Measurements from ENCODE around the gene ZBTB9. TPM values are rescaled to one million over a fixed set of nuclear protein-coding genes. Genes with fewer than 3 reads are reported as not detected.
A peak's percentile ranks its signal among the peaks of the same experiment; 100 is the strongest.

The ZBTB9 gene
- total RNA-seq, 4 donors from 2014 or later: 0.70 to 5.0 (median 2.6) TPM; not detected in 1

- no peak for TF ChIP-seq CTCF (IDR thresholded peaks at IDR 0.05)
- TF ChIP-seq POLR2A (IDR thresholded peaks at IDR 0.05): no peak
- Histone ChIP-seq H3K27me3 (no peaks in the 10 kb centered on the region), H3K27ac (peak overlapping the region; percentile 1 to 87 (median 78)), H3K4me1 (peaks cover 0 to 55% (median 25%) of the 10 kb centered on the region in 4 donors), H3K9me3 (no peaks in the 10 kb centered on the region), H3K36me3 (peaks cover 0 to 4% (median 0%) of the 10 kb centered on the region in 3 donors), H3K4me3 (no peak overlapping the region)
- peak in 1 of 3 donors; percentile 55 for DNase-seq
Observed at GRCh38 chr6:33430334-33430733, 24.0 kb upstream of the ZBTB9 start.

DNA sequence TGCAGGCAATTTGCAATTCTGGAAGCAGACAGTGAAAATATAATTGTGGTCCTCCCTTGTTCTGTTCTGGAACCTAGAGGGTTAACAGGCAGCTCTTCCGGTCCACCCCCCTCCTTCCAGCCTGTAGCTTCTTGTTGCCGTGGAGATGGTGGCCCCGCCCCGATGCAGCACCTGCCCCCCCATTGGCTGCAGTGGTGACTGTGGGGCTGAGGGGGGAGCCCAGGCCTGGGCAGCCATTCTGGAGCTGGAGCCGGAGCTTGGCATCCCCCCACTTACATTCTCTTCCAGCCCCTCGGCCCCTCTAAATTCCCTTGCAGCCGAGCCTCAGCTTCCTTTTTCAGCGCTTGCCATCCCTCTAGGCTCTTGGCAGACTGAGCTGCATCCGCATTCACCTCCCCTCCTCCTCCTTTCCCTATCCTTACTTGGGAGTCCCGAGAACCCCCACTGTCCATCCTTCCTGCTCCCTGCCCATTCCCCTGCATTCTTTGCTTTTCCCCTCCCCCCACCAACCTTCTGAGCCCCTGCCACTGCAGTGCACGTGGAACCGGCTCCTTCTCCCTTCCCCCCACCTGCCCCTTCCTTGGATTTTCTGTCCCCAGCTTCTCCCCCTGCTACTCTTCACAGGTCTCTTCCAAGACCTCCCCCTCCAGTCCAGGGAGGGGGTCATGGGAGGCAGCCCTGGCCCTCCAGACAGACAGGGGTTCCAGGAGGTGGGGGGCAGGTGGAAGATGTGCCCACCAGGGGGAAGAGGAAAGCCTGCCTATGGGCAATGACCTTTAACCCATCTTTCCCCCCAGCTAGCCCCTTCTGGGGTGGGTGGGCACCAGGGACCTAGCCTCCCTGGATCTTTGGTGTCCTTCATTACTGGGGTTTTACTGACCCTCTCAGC lies 23.1 kb upstream of the ZBTB9 start:
- H3K27ac ChIP-seq: peak overlapping the region in 2 of 4 donors; percentile 40 to 86
- H3K9me3 ChIP-seq: no peaks in the 10 kb centered on the region
- H3K4me3 ChIP-seq: peak overlapping the region in 3 of 4 donors; percentile 16 to 37 (median 28)
- H3K27me3 ChIP-seq: no peaks in the 10 kb centered on the region
- peaks cover 0 to 11% (median 0%) of the 10 kb centered on the region in 3 donors for H3K36me3 ChIP-seq
- TF ChIP-seq CTCF (IDR thresholded peaks at IDR 0.05) (no peak), POLR2A (IDR thresholded peaks at IDR 0.05) (no peak)
- DNase-seq: peak; percentile 64 to 88 (median 82)
- peaks cover 0 to 52% (median 24%) of the 10 kb centered on the region in 4 donors for H3K4me1 ChIP-seq

GRCh38 chr6:33431880-33432541 lies 22.4 kb upstream of the ZBTB9 start:
- peak in 1 of 3 donors; percentile 52 for DNase-seq
- Histone ChIP-seq H3K4me1 (peaks cover 0 to 44% (median 18%) of the 10 kb centered on the region in 4 donors), H3K36me3 (peaks cover 0 to 18% (median 0%) of the 10 kb centered on the region in 3 donors), H3K4me3 (peak overlapping the region in 1 of 4 donors; percentile 0), H3K27me3 (no peaks in the 10 kb centered on the region), H3K27ac (peak overlapping the region in 2 of 4 donors; percentile 40 to 86), H3K9me3 (no peaks in the 10 kb centered on the region)
- TF ChIP-seq CTCF (IDR thresholded peaks at IDR 0.05) (no peak), POLR2A (IDR thresholded peaks at IDR 0.05) (no peak)

DNA sequence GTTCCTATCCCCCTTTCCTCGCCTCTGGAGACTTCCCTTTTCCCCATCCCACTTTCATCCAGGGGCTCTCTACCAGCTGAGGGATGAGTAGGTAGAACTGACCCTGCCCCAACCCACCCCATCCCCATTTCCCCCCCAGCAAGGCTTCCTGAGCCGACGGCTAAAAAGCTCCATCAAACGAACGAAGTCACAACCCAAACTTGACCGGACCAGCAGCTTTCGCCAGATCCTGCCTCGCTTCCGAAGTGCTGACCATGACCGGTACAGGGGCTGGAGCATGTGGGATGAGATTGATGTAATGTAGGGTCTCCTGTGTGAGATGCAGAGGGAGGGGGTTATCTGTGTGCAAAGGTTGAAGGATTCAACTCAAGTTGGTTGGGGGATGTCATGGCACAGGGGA lies 21.8 kb upstream of the ZBTB9 start:
- Histone ChIP-seq H3K36me3 (peaks cover 0 to 24% (median 0%) of the 10 kb centered on the region in 3 donors), H3K27ac (peak overlapping the region in 1 of 4 donors; percentile 86), H3K27me3 (no peaks in the 10 kb centered on the region), H3K4me3 (no peak overlapping the region), H3K9me3 (no peaks in the 10 kb centered on the region), H3K4me1 (peaks cover 0 to 39% (median 14%) of the 10 kb centered on the region in 4 donors)
- DNase-seq: no peak
- TF ChIP-seq POLR2A (IDR thresholded peaks at IDR 0.05) (no peak), CTCF (IDR thresholded peaks at IDR 0.05) (no peak)

DNA sequence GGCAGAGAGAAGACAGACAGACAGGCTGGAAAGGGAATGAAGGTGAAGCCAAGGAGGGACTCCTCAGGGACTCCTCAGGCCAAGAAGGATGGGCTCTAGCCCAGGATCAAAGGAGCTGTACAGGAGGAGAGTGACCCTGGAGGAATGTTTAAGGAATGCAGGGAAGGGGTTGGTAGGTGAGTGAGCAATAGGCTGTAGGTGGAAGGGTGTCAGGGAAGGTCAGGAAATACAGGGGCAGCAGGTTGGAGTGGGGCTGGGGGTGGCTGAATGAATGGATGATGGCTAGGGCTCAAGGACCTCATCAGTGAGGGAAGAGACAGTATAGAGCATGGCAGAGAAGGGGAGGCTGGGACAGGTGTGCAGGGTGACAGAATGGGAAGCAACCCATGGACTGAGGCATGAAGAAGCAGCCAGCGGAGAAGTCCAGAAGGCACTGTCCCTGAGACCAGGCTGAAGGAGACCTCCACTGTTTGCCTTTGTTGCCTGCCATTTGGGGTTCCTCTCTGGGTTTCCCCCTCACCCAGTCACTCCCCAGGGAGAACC lies 21.3 kb upstream of the ZBTB9 start:
- Histone ChIP-seq H3K9me3 (no peaks in the 10 kb centered on the region), H3K27ac (peak overlapping the region in 1 of 4 donors; percentile 4), H3K36me3 (peaks cover 0 to 29% (median 0%) of the 10 kb centered on the region in 3 donors), H3K4me3 (no peak overlapping the region), H3K27me3 (no peaks in the 10 kb centered on the region), H3K4me1 (peaks cover 0 to 39% (median 13%) of the 10 kb centered on the region in 4 donors)
- DNase-seq: no peak
- no peak for TF ChIP-seq POLR2A (IDR thresholded peaks at IDR 0.05)
- TF ChIP-seq CTCF (IDR thresholded peaks at IDR 0.05): no peak
